GM19238 (cell line): ENCODE measurements around the gene ARFGEF2.
"Not testable (repeated sequence)": the region's sequence is repeated elsewhere in the genome, so short reads cannot be mapped to it uniquely, and the experiment has no call there.

ENCODE experiments used
- DNase-seq: peaks from one replicate; pipeline ENCODE4 v3.0.0; 2011; ENCODE audit warnings: low spot score; ENCODE audit not compliant: insufficient read length

Gene ARFGEF2

GRCh38 chr20:48926821-48927220 is 5.3 kb downstream of the ARFGEF2 start:
- no peak for DNase-seq

GRCh38 chr20:48928832-48929725 is 7.6 kb downstream of the ARFGEF2 start:
- no peak for DNase-seq

GRCh38 chr20:48930035-48930434 is 8.5 kb downstream of the ARFGEF2 start:
- DNase-seq, result no peak

- DNase-seq, result no peak
Measured at GRCh38 chr20:48930878-48931277, 9.4 kb downstream of the ARFGEF2 start.

- DNase-seq, result no peak
Measured at GRCh38 chr20:48931527-48932374, 10.2 kb downstream of the ARFGEF2 start.

GRCh38 chr20:48932375-48932941 is 10.9 kb downstream of the ARFGEF2 start:
- DNase-seq, result no peak

- no peak for DNase-seq
Measured at GRCh38 chr20:48933017-48933766, 11.7 kb downstream of the ARFGEF2 start.

GRCh38 chr20:48934273-48934877 is 12.9 kb downstream of the ARFGEF2 start:
- not testable (repeated sequence) for DNase-seq

- not testable (repeated sequence) for DNase-seq
Measured at GRCh38 chr20:48934966-48935365, 13.5 kb downstream of the ARFGEF2 start.

- not testable (repeated sequence) for DNase-seq
Measured at GRCh38 chr20:48936178-48936577, 14.7 kb downstream of the ARFGEF2 start.

- DNase-seq, result no peak
Measured at GRCh38 chr20:48937674-48938073, 16.2 kb downstream of the ARFGEF2 start.

- DNase-seq, result no peak
Measured at GRCh38 chr20:48938670-48939069, 17.2 kb downstream of the ARFGEF2 start.

GRCh38 chr20:48940170-48940569 is 18.7 kb downstream of the ARFGEF2 start:
- DNase-seq, result no peak

GRCh38 chr20:48941467-48941866 is 20.0 kb downstream of the ARFGEF2 start:
- no peak for DNase-seq

- no peak for DNase-seq
Measured at GRCh38 chr20:48942730-48943129, 21.2 kb downstream of the ARFGEF2 start.

GRCh38 chr20:48944663-48945297 is 23.3 kb downstream of the ARFGEF2 start:
- DNase-seq, result no peak

- no peak for DNase-seq
Measured at GRCh38 chr20:48945840-48946514, 24.5 kb downstream of the ARFGEF2 start.

GRCh38 chr20:48948612-48949011 is 27.1 kb downstream of the ARFGEF2 start:
- no peak for DNase-seq

- no peak for DNase-seq
Measured at GRCh38 chr20:48949304-48950170, 28.0 kb downstream of the ARFGEF2 start.
